T47D (cell line): ENCODE measurements around the gene KRTAP9-4.
A peak's percentile ranks its signal among the peaks of the same experiment; 100 is the strongest.
"Not testable (repeated sequence)": the region's sequence is repeated elsewhere in the genome, so short reads cannot be mapped to it uniquely, and the experiment has no call there.

Experiments
- DNase-seq, 2 experiments: peaks; one replicate each; pipeline versions ENCODE4 v3.0.0 to v3.0.0-alpha.2; 2011 to 2012; ENCODE audit warnings: low read depth in 1 of 2, low spot score in 1 of 2
- JUND ChIP-seq: IDR thresholded peaks from 2 replicates; pipeline ENCODE4 v1.6.1; 2012; ENCODE audit warnings: low read depth
- in situ Hi-C: cut with HindIII; loops from 2 replicates; pipeline ENCODE4 v1.10.0; 2016; ENCODE audit warnings: low sequenced_read_pairs, low pct_unique_long_range_greater_than_20kb

Gene KRTAP9-4

DNA sequence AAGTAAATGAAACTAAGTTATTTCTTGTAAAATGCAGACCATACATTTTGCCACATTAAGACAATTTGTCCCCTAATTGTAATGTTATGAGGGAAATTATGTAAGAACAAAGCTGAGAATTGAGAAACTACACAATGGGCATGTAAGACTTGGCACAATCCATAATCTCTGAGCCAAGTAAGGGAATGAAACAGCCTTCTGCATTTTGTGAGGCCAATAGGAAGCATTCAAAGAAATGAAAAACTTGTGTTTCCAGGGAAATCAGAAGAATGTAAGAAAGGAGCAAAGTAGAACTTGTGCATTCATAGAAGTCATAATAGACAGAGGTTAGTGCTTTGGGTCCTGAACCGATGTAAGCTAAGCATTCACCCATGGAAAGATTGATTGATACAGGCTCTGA is 1.8 kb downstream of the KRTAP9-4 start:
- in situ Hi-C loops = no loop called here
- TF ChIP-seq JUND = no peak
- no peak for DNase-seq

DNA sequence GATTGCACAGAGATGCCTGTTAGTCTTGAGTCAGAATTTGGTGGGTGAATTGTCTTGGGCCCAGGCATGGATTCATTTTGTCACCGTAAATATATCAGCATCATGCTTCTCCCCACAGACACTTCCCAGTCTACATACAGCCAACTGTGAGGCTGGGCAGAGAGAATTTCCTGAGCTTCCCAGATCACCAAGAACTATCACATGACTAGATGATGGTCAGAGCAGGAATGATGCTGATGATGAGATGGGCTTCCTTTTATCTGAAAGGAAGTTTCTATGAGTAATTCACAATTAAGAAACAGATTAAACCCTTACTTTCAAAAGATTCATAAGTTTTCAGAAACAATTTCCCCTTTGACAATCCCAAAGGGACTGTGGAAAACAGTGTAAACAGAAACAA is 5.4 kb downstream of the KRTAP9-4 start:
- no peak for TF ChIP-seq JUND
- in situ Hi-C loops = no loop called here
- DNase-seq = no peak

DNA sequence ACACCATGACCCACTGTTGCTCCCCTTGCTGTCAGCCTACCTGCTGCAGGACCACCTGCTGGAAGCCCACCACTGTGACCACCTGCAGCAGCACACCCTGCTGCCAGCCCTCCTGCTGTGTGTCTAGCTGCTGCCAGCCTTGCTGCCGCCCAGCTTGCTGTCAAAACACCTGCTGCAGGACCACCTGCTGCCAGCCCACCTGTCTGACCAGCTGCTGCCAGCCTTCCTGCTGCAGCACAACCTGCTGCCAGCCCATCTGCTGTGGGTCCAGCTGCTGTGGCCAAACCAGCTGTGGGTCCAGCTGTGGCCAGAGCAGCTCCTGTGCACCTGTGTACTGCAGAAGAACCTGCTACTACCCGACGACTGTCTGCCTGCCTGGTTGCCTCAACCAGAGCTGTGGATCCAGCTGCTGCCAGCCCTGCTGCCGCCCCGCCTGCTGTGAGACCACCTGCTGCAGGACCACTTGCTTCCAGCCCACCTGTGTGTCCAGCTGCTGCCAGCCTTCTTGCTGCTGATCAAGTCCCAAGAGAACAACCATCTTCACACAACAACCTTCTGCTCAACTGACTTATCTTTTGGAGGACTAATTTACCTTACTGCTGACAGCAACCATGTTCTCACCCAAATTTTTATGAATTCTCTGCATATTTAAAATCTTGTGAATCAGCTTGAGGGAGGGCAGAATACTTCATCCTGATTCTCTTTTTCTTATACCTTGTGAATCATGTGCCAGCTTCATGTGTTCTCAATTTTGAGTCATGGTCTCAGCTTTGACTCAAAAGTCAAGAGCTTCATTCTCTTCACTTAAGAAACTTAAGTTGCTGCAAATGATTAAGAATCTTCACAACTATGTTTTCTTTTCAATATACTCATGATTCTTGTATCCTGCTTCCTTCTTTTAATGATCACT is 6.1 kb downstream of the KRTAP9-4 start, which contains the start of gene KRTAP9-9:
KRTAP9-9 (plus strand) TSS at position 4 of the 910 bp plus-strand sequence.
- DNase-seq, in situ Hi-C loops: not testable (repeated sequence)

DNA sequence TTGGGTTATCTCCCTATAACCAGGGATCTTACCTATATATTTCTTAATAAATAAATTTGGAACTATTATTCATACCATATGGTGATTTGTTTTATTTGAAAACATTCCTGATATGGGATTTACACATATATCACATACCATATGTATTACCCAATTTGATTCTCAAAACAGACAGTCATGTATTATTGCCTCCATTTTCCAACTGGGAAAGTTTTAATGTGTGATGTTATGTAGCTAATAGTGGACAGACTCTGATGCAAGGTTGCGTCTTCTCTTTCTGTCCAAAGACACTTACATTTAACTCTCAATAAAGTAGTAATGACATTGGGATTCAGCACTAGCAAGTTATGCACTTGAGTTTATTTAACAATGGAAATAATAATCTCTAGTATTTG is 6.8 kb downstream of the KRTAP9-4 start:
- in situ Hi-C loops = no loop called here
- no peak for TF ChIP-seq JUND
- DNase-seq = no peak

DNA sequence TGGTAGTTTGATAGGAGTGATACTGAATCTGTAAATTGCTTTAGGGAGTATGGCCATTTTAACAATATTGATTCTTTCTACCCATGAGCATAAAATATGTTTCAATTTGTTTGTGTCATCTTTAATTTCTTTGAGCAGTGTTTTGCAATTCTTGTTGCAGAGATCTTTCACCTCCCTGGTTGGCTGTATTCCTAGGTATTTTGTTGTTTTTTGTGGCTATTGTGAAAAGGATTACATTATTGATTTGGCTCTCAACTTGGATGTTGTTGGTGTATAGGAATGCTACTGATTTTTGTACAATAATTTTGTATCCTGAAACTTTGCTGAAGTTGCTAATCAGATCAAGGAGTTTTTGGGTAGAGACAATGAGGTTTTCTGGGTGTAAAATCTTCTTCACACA is 8.9 kb downstream of the KRTAP9-4 start:
- no peak for TF ChIP-seq JUND
- DNase-seq = no peak
- in situ Hi-C loops = no loop called here

DNA sequence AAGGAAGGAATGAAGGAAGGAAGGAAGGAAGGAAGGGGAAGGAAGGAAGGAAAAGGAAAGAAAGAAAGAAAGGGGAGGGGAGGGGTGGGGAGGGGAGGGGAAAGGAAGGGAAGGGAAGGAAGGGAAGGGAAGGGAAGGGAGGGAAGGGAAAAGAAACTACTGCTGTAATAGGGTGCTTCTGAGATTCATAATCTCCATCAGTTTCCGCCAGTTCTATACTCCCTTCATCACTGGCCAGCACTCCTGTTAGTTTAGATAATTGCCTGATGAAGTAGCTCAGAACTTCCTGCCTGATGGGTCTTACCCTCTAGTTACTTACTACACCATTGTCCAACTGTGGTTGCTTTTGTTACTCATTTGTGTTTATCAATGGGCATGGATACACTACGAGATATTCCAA is 13.7 kb downstream of the KRTAP9-4 start:
- no peak for TF ChIP-seq JUND
- no peak for DNase-seq
- in situ Hi-C loops = no loop called here

DNA sequence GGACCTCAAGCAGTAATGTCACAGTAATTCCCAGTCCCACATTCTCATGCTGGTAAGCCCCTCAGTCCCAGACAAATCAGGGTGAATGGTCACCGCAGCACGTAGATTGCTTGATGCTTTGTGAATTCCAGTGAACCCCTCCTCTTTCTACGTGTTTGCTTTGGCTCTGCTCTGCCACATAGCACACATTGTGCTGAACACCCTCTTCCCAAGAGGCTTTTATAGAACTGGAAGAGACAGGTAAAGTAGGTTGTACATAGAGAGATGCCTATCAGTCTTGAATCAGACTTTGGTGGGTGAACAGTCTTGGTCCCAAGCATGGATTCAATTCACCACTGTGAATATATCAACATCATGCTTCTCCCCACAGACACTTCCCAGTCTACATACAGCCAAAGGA is 15.1 kb downstream of the KRTAP9-4 start:
- in situ Hi-C loops = no loop called here
- no peak for TF ChIP-seq JUND
- DNase-seq = peak in 1 of 2 experiments; percentile 22

DNA sequence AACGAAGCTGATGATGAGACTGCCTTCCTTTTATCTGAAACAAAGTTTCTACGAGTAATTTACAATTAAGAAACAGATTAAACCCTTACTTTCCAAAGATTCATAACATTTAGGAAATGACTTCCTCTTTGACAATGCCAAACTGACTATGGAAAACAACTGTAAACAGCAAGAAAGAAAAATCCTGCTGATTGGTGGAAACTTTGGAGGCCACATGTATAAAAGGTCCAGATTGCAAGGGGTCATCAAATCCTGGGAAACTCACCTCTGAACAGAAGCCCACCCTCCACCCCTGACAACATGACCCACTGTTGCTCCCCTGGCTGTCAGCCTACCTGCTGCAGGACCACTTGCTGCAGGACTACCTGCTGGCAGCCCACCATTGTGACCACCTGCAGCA is 15.6 kb downstream of the KRTAP9-4 start, which contains the start of gene KRTAP9-6:
KRTAP9-6 (plus strand) TSS at position 301 of the 400 bp plus-strand sequence; CDS start at position 301, 0 bp downstream.
- no peak for TF ChIP-seq JUND
- in situ Hi-C loops = no loop called here
- DNase-seq = no peak

DNA sequence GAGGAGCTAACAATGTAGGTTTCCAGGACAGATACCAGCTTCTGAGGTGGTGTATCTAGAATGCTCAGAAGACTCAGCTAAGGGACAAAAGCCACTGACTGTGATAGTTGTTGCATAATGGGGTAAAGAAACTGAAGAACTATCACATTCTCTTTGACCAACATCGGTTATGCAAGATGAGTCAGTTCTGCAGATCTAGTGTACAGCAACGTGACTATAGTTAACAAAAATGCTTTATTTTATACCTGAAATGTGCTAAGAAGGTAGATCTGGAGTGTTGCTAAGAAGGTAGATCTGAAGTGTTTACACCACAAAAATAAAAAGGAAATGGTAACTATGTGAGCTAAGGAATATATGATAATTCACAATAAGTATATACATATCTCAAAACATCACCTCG is 18.2 kb downstream of the KRTAP9-4 start:
- in situ Hi-C loops = no loop called here
- no peak for DNase-seq
- no peak for TF ChIP-seq JUND

DNA sequence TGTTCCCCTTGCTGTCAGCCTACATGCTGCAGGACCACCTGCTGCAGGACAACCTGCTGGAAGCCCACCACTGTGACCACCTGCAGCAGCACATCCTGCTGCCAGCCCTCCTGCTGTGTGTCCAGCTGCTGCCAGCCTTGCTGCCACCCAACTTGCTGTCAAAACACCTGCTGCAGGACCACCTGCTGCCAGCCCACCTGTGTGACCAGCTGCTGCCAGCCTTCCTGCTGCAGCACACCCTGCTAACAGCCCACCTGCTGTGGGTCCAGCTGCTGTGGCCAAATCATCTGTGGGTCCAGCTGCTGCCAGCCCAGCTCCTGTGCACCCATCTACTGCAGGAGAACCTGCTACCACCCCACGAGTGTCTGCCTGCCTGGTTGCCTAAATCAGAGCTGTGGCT is 21.8 kb downstream of the KRTAP9-4 start:
- DNase-seq, in situ Hi-C loops: not testable (repeated sequence)

DNA sequence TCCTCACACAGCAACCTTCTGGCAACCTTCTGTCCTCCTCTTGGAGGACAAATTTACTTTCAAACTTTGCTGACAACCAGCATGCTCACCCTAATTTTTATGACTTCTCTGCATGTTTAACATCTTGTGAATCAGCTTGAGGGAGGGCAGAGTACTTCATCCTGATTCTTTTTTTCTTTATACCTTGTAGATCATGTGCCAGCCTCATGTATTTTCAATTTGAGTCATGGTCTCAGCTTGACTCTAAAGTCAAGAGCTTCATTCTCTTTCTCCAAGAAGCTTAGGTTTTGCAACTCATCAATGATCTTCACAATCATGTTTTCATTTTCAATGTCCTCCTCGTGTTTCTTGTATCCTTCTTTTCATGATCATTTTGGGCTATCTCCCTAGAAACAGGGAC is 22.4 kb downstream of the KRTAP9-4 start:
- no peak for DNase-seq
- no peak for TF ChIP-seq JUND
- in situ Hi-C loops = no loop called here

DNA sequence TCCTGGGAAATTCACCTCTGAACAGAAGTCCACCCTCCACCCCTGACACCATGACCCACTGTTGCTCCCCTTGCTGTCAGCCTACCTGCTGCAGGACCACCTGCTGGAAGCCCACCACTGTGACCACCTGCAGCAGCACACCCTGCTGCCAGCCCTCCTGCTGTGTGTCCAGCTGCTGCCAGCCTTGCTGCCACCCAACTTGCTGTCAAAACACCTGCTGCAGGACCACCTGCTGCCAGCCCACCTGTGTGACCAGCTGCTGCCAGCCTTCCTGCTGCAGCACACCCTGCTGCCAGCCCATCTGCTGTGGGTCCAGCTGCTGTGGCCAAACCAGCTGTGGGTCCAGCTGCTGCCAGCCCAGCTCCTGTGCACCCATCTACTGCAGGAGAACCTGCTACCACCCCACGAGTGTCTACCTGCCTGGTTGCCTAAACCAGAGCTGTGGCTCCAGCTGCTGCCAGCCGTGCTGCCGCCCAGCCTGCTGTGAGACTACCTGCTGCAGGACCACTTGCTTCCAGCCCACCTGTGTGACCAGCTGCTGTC is 26.2 kb downstream of the KRTAP9-4 start, which contains the start of gene KRTAP9-7:
KRTAP9-7 (plus strand) TSS at position 51 of the 543 bp plus-strand sequence; CDS start at position 51, 0 bp downstream.
- DNase-seq, in situ Hi-C loops: not testable (repeated sequence)

DNA sequence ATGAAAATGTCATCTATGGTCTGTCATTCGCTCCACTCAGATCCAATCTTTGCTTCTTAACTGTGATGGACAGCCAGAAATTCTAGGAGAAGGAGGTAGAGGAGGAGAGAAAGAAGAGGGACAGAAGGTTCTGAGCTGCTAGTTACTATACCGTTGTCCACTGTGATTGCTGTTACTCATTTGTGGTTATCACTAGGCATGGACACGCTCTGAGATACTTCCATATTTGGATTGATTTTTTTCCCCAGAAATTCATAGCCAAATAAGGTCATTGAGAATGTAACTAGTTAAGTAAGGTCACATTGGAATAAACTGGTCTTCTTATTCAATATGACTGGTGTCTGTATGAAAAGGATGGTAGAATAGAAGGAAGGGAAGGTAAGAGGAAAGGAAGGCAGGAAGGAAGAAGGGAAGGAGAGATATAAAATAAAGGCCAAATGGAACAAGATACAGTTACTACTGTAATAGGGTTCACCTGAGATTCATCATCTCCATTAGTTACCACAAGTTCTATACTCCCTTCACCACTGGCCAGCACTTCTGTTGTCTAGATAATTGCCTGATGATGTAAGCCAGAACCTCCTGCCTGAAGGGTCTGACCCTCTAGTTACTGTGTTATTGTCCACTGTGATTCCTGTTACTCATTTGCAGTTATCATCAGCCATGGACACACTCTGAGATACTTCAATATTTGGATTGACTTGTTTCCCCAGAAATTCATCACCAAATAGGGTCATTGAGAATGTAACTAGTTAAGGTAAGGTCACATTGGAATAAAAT is 28.9 kb downstream of the KRTAP9-4 start:
- DNase-seq = no peak
- no peak for TF ChIP-seq JUND
- in situ Hi-C loops = no loop called here
